GOT3 (cell line): ENCODE data around the gene TMCO4.
"Not testable (repeated sequence)": the region's sequence is repeated elsewhere in the genome, so short reads cannot be mapped to it uniquely, and the experiment has no call there.

Experiments used
- DNase-seq: peaks from one replicate; lab custom pipeline; 2025; ENCODE audit warnings: mixed read lengths; lab: John Stamatoyannopoulos, UW

TMCO4 gene

DNA sequence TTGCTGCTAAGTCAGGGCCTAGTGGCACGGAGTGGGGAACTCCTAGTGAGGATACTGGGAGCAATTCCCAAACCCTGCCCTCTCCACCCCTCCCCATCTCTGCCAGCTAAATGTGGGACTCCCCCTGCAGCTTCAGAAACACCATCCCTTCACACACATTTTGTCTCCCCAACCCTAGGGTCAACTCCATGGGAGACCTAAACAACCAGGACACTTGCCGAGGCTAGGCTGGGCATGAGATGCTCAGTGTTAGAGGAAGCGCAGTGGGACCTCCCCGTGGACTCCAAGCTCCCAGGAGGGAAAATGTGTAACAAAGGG lies 13.9 kb upstream of the TMCO4 start:
- DNase-seq, result no peak

DNA sequence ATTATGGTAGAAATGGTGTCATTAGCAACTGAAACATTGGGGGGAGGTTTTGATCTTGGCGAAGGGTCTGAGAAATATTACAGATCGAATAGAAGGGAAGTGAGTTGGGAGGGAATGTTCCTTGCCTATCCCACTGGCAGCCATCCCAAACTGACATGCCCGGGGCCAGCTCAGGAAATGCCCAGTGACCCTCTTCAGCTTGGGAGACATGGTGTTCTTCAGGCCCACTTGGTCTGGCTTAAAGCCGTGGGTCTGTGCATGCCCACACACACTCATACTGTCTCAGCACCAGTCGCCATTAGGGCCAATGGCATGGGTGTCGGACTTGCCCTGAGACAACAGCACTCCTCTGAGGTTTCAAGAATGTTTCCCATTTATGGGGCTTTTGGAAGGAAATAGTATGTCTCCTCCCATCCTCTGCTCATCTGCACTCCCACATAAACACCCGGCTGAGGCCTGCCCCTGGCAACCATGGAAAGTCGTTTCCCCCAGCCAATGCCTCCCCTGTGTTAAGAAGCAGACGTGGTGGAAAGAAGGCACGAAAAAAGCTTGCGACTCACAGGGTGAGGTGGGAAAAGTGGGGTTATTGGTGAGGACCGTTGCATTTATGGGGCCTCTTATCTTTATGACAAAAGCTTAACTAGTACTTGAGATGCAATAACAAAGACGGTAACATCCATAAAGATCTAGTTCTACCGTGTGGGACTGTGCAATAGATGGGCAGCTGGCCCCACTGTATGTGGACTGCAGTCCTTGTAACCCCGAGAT lies 13.3 kb upstream of the TMCO4 start:
- DNase-seq, result no peak

DNA sequence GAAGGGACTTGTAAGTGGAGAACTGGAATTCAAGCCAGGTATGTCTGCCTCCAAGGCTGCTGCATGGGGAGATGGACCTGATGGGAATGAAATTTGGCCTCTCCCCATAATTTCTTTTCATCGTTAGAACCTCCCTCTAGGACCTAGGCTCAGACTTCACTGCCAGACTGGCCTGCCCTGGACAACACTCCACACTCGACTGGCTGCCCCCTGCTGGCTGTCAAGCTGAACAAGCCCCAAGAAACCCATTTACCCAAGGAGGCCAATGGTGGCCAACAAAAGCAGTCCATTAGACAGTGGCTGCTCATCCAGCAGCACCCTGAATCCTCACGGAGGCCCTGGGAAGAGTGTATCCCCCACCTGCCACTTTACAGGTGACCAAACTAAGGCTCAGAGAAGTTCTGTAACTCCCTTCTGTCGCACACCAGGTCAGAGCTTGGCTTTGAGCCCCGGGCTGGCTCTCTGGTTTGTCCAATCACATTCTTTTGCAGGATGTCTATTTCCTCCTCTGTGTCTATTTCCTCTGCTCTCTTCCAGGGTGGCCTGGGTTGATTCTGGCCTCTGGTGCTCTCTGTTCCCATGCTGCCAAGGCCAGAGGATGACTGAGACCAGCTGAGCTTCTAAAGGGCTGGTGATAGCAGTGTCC lies 11.6 kb upstream of the TMCO4 start:
- DNase-seq, result no peak

DNA sequence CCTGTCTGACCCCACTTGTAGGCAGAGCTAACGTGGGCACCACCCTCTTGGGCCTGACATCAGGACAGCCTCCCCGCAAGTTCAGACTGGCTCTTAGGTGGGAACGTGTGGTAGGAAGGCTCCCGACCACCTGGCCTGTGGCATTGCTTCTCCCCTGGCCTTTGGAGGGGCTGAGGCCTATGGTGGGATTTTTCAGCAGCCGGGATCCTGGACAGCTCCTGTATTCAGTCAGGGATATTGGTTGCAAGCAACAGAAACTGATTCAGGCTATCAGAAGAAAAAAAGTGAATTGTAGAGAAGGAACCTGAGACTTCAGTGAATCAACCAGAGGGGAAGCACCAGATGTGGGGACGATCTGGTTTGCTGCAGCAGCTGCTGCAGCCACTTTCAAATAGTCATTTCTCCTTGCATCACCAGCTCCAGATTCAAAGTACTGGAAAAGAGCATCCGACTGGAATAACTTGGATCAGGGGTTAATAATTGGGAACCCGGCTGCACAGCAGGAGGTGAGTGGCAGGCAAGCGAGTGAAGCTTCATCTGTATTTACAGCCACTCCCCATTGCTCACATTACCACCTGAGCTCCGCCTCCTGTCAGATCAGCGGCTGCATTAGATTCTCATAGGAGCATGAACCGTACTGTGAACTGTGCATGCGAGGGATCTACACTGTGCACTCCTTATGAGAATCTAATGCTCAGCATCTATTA lies 9.5 kb upstream of the TMCO4 start:
- DNase-seq, result no peak

DNA sequence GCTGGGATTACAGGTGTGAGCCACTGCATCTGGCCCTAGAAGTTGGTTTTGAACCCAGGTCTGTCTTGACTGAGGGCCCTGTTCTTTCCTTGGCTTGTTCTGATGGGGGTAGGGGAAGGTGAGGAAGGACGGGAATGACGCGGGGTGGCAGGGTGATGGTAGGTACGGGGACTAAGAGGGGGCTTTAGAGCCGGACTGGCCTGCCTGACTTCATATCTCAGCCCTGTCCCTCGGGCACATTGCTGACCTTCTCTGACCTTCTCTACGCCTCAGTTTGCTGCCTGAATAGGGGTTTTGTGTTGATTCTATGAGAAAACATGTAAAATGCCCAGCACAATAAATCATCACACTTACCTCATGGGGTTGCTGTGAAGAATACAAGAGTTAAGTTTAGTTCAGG lies 8.6 kb upstream of the TMCO4 start:
- DNase-seq, result no peak

DNA sequence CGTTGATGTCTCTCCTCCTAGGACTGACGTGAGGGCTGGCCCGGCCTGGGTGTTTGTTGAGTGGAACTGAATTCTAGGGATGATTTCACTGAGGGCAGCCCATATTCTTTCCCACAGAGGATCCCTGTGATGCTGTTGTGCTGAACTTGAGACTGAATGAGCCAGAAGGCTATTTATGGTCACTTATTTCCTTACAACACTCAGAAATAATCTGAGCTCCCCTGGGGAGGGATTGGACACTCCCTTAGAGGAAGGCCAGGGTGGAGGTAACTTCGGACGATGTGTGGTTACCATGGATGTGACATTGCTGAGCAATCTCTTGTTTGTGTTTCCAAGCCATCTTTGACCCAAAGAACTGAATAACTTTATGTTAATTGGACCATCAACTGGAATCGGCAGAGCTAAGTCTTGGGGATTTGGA lies 5.1 kb upstream of the TMCO4 start:
- no peak for DNase-seq

DNA sequence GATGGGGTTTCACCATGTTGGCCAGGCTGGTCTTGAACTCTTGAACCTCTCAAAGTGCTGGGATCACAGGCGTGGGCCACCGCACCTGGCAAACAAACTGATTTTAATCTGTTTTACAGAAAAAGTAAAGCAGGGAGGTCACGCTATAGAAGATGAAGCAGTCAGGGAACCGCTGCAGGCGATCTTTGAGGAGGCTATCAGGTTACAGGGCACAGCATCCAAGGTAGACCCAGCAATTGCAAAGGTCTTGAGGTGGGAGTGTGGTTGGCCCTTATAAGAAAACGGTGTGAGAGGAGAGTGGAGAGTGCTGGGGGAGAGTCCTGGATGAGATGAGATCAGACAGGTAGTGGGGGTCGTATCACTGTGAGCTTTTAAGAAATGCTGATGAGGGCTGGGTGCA lies 2.6 kb upstream of the TMCO4 start:
- DNase-seq, result no peak

DNA sequence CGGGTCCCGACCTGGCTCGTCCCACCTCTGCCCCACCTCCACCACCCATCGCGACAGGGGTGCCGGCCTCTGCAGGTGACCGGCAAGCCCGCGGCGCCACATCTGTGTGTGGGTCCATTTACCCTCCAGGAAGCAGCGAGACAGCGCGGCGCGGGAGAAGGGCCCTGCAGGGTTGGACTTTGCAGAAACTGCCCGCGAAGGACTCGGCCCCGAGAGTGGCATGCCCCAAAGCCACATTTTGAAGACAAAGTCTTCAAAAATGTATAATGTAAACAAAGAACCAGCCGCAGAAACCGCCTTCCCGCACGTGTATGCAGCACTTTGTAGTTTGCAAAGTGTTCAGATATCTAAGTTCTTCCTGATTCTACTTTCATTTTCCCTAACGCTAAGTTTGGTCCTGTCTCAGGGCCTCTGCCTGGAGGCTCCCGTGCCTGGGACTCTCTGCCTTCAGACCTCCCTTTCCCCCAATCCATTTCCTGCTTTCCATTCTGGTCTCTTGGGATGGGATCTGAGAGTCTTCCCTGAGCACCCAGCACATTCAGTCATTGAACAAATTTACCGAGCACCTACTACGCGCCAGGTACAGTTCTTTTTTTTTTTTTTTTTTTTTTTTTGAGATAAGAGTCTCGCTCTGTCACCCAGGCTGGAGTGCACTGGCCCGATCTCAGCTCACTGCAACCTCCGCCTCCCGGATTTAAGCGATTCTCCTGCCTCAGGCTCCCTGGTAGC lies 524 bp upstream of the TMCO4 start:
- peak; percentile 29 for DNase-seq

DNA sequence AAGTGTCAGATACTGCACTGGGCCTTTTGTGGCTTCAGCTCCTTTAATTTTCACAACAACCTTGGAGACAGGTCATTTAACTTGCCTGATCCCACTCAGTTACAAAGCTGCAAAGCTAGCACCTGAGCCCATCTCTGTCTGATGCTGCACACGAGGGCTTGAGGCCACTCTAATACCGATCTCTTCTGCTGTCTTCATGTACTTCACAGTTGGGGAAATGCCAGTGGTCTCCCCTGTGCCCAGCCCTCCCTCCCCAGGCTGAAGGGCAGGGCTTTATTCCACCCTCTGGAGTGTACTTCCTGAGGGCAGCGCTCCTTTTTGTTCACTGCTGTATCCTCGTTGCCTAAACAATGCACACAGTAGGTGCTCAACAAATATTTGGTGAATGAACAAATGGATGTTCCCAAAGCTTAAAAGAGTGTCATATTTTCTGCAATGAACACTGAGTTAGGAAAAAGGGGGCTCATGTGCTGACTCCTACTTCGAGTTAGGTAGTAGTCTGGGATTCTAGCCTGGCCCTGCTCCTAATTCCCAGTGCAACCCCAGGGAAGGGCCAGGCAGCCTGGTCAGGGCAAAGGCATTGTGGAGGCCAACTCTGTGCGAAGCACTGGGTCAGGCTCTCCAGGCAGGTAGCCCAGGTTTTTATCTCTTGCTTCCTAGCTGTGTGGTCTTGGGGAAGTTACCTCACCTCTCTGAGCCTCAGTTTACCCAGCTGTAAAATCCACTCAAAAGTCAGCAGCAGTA lies 1.1 kb downstream of the TMCO4 start:
- DNase-seq, result no peak

DNA sequence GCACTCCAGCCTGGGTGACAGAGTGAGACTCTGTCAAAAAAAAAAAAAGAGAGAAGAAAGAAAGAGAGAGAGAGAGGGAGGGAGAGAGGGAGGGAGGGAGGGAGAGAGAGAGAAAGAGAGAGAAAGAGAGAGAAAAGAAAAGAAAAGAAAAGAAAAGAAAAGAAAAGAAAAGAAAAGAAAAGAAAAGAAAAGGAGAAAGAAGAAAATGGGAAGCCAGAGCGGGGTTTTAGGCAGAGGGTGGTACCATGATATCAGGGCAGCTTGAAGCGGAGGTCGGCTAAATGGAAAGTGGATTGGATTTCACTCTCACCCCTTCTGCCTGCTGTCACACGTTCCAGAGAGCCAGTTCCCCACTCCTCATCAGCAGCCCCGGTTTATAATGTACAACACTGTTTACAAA lies 1.9 kb downstream of the TMCO4 start:
- no peak for DNase-seq

DNA sequence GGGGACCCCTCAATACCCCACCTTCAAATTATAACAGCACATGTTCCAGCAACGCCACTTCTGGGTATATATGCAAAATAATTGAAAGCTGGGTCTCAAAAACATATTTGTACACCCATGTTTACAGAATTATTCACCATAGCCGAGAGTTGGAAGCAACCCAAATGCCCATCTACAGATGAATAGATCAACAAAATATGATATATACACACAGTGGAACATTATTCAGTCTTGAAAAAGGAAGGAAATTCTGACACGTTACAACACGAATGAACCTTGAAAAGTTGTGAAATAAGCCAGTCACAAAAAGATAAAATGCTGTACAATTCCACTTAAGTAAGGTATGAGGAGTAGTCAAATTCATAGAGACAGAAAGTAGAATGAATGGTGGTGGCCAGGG lies 5.1 kb downstream of the TMCO4 start:
- no peak for DNase-seq

DNA sequence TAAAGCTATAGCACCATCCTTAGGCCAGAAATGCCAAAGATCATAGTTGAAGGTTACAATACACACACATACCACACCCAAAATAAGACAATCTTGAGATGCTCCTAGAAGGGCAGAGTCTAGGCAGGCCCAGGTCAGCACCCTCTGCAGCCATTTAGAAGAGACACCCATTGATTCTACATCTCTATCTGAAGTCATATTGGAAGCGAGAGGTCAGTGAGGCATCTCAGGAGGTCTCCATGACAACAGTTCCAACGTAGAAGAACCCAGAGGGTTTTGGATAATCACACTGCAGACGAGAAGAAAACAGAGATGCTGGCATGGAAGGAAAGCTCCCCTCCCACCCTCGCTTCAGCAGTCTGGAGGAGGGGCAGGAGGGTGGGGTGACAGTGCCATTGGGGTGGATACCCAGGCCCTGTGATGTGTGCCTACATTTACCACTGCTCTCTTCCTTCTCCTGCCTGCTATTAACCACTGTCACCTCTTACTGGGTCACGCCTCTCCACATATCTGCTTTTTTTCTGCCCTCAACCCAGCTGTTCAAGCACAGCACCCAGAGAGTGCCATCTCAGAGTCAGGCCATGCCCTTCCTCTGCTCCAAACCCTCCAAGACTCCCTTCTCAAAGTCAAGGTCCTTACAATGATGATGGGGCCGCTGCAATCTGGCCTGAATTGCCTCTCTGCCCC lies 6.2 kb downstream of the TMCO4 start:
- no peak for DNase-seq

DNA sequence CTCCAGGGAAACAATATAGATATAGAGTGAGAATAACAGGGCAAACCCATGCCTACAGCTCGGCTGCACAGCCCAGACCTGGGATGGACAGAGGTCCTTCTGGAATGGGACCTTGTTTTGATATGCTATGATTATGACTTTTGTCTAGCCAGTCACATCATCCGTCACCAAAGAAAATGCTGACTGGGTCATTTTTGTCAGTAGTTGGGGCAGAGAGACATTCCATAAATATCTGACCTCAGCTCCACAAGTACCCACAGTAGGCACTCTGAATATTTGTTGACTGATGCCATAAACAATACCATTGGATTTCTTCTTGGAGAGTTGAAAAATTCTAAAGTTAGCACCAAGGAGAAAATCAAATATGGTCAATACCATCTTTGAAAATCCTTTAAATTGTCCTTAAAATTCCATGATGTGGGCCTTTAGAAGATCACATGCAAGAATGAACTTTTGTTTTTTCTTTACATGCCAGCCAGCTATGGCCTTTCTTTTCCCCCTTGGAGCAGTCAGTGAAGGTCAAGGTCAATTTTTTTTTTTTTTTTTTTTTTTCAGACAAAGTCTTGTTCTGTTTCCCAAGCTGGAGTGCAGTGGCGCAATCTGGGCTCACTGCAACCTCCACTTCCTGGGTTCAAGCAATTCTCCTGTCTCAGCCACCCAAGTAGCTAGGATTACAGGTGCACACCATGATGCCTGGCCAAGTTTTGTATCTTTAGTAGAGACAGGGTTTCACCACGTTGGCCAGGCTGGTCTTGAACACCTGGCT lies 7.3 kb downstream of the TMCO4 start:
- DNase-seq, result no peak

DNA sequence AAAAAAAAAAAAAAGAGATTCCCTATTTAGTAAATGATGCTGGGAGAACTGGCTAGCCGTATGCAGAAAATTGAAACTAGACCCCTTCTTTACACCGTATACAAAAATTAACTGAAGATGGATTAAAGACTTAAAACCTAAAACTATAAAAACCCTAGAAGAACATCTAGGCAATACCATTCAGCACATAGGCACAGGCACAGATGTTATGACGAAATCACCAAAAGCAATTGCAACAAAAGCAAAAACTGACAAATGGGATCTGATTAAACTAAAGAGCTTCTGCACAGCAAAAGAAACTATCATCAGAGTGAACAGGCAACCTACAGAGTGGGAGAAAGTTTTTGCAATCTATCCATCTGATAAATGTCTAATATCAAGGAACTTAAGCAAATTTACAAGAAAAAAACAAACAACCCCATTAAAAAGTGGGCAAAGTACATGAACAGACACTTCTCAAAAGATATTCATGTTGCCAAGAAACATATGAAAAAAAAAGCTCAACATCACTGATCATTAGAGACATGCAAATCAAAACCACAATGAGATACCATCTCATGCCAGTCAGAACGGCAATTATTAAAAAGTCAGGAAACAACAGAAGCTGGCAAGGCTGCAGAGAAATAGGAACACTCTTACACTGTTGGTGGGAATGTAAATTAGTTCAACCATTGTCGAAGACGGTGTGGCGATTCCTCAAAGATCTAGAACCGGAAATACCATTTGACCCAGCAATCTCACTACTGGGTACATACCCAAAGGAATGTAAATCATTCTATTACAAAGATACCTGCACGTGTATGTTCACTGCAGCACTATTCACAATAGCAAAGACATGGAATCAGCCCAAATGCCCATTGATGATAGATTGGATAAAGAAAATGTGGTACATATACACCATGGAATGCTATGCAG lies 9.4 kb downstream of the TMCO4 start:
- DNase-seq, result not testable (repeated sequence)

DNA sequence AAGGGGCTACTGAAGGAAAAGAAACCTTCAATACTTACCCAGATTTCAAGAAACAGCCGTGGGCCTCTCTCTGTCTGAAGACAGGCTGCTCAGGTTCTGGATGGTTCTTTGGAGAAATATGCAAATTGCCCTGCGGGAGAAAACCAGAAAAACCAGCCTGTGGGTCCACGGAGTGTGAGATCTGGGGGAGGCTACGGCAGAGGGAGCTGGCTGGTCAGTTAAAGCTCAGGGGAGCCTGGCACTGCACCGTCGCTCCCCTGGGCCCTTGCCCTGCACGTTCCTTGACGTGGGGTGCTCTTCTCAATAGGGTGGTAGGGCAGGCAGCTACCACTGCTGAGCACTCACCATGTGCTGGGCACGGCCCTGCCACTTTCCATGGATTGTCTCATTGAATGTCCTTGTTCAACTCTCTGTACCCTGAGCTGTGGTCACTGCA lies 12.7 kb downstream of the TMCO4 start:
- no peak for DNase-seq

DNA sequence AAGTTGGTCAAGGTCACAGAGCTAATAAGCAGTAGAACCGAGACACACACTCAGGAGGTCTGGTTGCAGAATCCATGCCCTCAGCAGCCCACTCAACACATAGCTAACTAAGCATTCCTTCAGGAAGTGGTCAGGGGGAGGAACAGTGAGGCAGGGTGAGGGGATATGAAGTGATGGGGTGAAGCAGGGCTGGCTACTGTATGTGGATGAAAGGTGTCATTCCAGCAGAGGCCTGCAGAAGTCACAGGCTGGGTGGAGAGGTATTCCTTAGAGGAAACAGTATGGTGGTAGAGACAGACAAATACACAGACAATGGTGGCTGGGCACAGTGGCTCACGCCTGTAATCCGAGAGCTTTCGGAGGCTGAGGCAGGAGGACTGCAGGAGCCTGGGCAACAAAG lies 14.1 kb downstream of the TMCO4 start:
- DNase-seq, result no peak

DNA sequence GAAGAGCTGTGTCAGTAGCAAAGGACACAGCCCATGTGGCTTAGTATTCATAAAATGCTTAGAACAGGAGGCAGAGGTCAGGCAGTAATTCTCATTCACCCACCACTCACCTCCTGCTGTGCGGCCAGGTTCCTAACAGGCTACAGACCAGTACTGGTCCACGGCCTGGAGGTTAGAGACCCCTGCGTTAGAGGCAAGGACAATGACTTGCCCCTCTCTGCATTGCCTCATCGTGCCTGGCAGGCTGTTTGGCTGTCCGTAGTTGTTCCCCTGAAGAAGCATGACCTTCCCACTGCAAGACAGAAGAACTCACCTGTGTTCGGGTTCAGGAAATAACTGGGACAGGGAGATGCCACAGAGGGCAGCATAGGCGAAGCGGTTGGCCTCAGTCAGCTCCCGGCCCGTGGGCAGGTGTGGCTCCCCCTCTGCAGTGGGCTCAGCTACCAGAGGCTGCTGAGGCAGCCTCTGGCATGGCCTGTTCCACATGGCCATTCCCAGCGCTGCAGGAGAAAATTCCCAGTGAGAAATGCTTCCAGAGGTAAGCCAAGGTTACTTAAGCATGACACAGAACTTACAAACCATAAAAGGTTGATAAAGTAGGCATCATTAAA lies 19.3 kb downstream of the TMCO4 start:
- no peak for DNase-seq

DNA sequence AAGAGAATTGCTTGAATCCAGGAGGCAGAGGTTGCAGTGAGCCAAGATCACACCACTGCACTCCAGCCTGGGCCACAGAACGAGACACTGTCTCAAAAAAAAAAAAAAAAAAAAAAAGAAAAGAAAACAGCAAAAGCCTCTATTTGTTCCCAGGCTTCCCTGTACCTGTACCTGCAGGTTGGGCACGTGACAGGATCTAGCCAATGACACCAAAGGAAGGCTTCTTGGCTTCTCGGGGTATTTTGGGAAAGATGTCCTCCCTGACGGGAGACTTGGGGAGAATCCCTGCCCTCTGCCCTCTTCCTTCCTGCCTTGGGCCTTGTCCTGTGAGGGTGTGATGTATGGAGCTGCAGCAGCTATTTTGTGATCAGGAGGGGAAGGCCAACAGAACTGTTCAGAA lies 22.8 kb downstream of the TMCO4 start:
- no peak for DNase-seq

DNA sequence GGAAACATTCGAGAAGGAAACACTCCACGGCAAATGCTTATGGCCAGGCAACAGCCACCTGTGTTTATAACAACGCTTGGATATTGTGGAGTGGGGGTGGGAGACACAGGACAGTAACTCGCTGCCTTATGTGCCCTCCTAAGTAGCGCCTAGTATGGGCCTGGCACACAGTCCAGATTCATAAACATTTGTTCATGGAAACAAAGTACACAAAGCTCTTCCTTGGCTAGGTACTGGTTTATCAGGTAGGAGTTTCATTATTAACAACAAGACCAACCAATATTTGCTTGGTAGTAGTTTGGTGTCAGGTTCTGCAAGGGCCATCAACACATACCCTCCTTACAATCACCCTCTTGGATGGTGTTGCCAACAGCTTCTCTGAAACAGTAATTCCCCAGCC lies 23.4 kb downstream of the TMCO4 start:
- DNase-seq, result no peak
